K562 (cell line): ENCODE results near the gene FUT9. TPM values are rescaled to one million over a fixed set of nuclear protein-coding genes. Genes with fewer than 3 reads are reported as not detected.

Experiments
- ATAC-seq: fragments of 200-7000 bp; cut with Tn5 transposase; 3 replicates; pipeline ENCODE4 v1.9.1; 2020; ENCODE audit warnings: moderate library complexity
- BruUV-seq: library from RNA; stranded (reverse); fragments of 400-500 nt; replicated peaks from 2 replicates; lab custom pipeline; 2021; lab: Mats Ljungman, UMichigan
- CTCF ChIA-PET: fragments of 300-600 bp; formaldehyde crosslinking; extraction: SDS; loops from one replicate; lab custom pipeline; 2021; ENCODE audit warnings: low intra/inter-chr PET ratio; lab: Yijun Ruan, JAX
- POLR2A ChIA-PET: fragments of 300-600, 350-650 bp; sonication (Branson Sonifier 250); formaldehyde crosslinking; extraction: SDS; loops from one replicate; lab custom pipeline; 2021; ENCODE audit warnings: antibody characterized with exemption, inconsistent platforms; lab: Yijun Ruan, JAX
- DNase-seq, 4 experiments: peaks; one replicate each; pipeline versions ENCODE4 v3.0.0 to v3.0.0-alpha.2; 2011 to 2018; ENCODE audit warnings: low spot score in 3 of 4, mixed read lengths in 3 of 4; ENCODE audit errors: extremely low read depth in 1 of 4
- FAIRE-seq: peaks from 2 replicates; lab custom pipeline; 2011; peaks lifted over from hg19 to GRCh38; lab: Jason Lieb, UNC
- H2AFZ ChIP-seq: 2 replicates; pipeline ENCODE4 v1.6.0; 2011; ENCODE audit warnings: low read depth, low read length, control low read depth, inconsistent platforms
- H3K27ac ChIP-seq: fragments of 200-600 bp; 3 replicates; pipeline ENCODE4 v1.8.0; 2011; ENCODE audit warnings: low read depth, mild to moderate bottlenecking, control low read depth, inconsistent platforms, low read length, moderate library complexity, mixed read lengths; ENCODE audit errors: extremely low read depth
- H3K27me3 ChIP-seq, 2 experiments: fragments of 300-600 bp in 1 of 2; 2 replicates in 1 of 2; 3 replicates in 1 of 2; pipeline versions ENCODE4 v1.6.0 to v1.8.0; 2011; ENCODE audit warnings: inconsistent platforms in 2 of 2, low read length in 2 of 2, mild to moderate bottlenecking in 1 of 2, mixed read lengths in 1 of 2, moderate library complexity in 1 of 2; ENCODE audit not compliant: control insufficient read depth in 2 of 2, insufficient read depth in 2 of 2
- H3K36me3 ChIP-seq: fragments of 300-600 bp; 3 replicates; pipeline ENCODE4 v1.8.0; 2011; ENCODE audit warnings: mild to moderate bottlenecking, low read length, inconsistent platforms; ENCODE audit not compliant: control insufficient read depth, insufficient read depth
- H3K4me1 ChIP-seq, 2 experiments: fragments of 200-600 bp in 1 of 2; replicated peaks in 1 of 2; 2 replicates in 1 of 2; 3 replicates in 1 of 2; pipeline versions ENCODE4 v1.5.1 to v1.8.0; 2011; ENCODE audit warnings: inconsistent platforms in 2 of 2, low read length in 2 of 2, mild to moderate bottlenecking in 1 of 2, mixed read lengths in 1 of 2, moderate library complexity in 1 of 2; ENCODE audit not compliant: control insufficient read depth in 2 of 2, insufficient read depth in 2 of 2
- H3K4me2 ChIP-seq: 2 replicates; pipeline ENCODE4 v1.6.1; 2011; ENCODE audit warnings: low read length, control low read depth, inconsistent platforms, mixed read lengths; ENCODE audit not compliant: insufficient read depth
- H3K4me3 ChIP-seq: fragments of 200-600 bp; sonication (generic), shearing (Covaris generic); 2 replicates; pipeline ENCODE4 v1.5.1; 2016; ENCODE audit warnings: control low read depth, inconsistent platforms
- H3K79me2 ChIP-seq: fragments of 200-600 bp; 3 replicates; pipeline ENCODE4 v1.8.0; 2011; ENCODE audit warnings: low read length, inconsistent platforms; ENCODE audit not compliant: control insufficient read depth, insufficient read depth
- H3K9ac ChIP-seq, 2 experiments: 2 replicates each; pipeline versions ENCODE4 v1.6.0 to v1.6.1; 2011; ENCODE audit warnings: low read depth in 2 of 2, low read length in 2 of 2, control low read depth in 1 of 2, inconsistent platforms in 1 of 2, mild to moderate bottlenecking in 1 of 2, mixed read lengths in 1 of 2; ENCODE audit not compliant: insufficient read depth in 1 of 2
- H3K9me1 ChIP-seq: one replicate; pipeline ENCODE4 v1.6.0; 2011; ENCODE audit warnings: inconsistent platforms, mild to moderate bottlenecking, low read length, moderate library complexity; ENCODE audit not compliant: control insufficient read depth, insufficient read depth
- H3K9me3 ChIP-seq: replicated peaks from 2 replicates; pipeline ENCODE4 v1.5.1; 2011; ENCODE audit warnings: low read depth, low read length, inconsistent platforms; ENCODE audit not compliant: control insufficient read depth, insufficient read depth
- H4K20me1 ChIP-seq: replicated peaks from 2 replicates; pipeline ENCODE4 v1.6.1; 2011; ENCODE audit warnings: low read length, inconsistent platforms, mixed read lengths; ENCODE audit not compliant: control insufficient read depth, insufficient read depth
- ATF4 ChIP-seq: fragments of 450-650 bp; formaldehyde crosslinking; IDR thresholded peaks from 2 replicates; pipeline ENCODE4 v1.4.0; 2022; ENCODE audit warnings: mild to moderate bottlenecking, moderate library complexity
- EHMT2 ChIP-seq: fragments of 450-650 bp; IDR thresholded peaks from 2 replicates; pipeline ENCODE4 v1.6.1; 2018; ENCODE audit warnings: antibody characterized with exemption
- ERF ChIP-seq: fragments of 450-650 bp; formaldehyde crosslinking; IDR thresholded peaks from 2 replicates; pipeline ENCODE4 v1.4.0; 2020; ENCODE audit warnings: mild to moderate bottlenecking, mixed read lengths
- HBP1 ChIP-seq: fragments of 450-650 bp; formaldehyde crosslinking; IDR thresholded peaks from 2 replicates; pipeline ENCODE4 v1.4.0; 2022; ENCODE audit warnings: missing genetic modification characterization
- MLLT1 ChIP-seq, 2 experiments: fragments of 450-650 bp; IDR thresholded peaks; 2 replicates each; pipeline ENCODE4 v1.6.1; 2016
- MTF1 ChIP-seq: fragments of 250-450 bp; sonication (Bioruptor Pico); IDR thresholded peaks from 2 replicates; pipeline ENCODE4 v1.9.0; 2021; ENCODE audit warnings: moderate library complexity, mild to moderate bottlenecking, inconsistent platforms, borderline replicate concordance
- NFRKB ChIP-seq: fragments of 450-650 bp; IDR thresholded peaks from 2 replicates; pipeline ENCODE4 v1.6.1; 2016; ENCODE audit warnings: low read depth
- STAG1 ChIP-seq: sonication (generic); formaldehyde crosslinking; IDR thresholded peaks from 2 replicates; pipeline ENCODE4 v1.5.0; 2020; ENCODE audit warnings: missing genetic modification reagents, borderline replicate concordance
- WGBS: fragments of 100-300 bp; shearing (Covaris generic); methylation state at CpG from one replicate; pipeline ENCODE4 v1.1.6; 2016; ENCODE audit warnings: low coverage, mixed read lengths; ENCODE audit not compliant: insufficient coverage; ENCODE audit errors: missing lambda C conversion rate; 5-methylcytosine and 5-hydroxymethylcytosine counted together
- in situ Hi-C: fragments of 300-500 bp; cut with MboI; formaldehyde crosslinking; loops from 4 replicates; pipeline ENCODE4 v1.15.0; 2018; ENCODE audit warnings: inconsistent platforms, mixed read lengths
- intact Hi-C: fragments of 100-400 bp; cut with micrococcal nuclease; formaldehyde crosslinking; loops from 2 replicates; pipeline ENCODE4 v1.14.2; 2022
- polyA plus RNA-seq, 8 experiments: library from polyadenylated mRNA; depleted of rRNA in 4 of 8; stranded (reverse) in 5 of 8; unstranded in 3 of 8; fragments of >200 nt; fragmentation: Nextera tagmentation in 2 of 8; fragmentation: Illumina TruSeq in 1 of 8; extraction: Ambion mirVana in 2 of 8; extraction: Trizol in 1 of 8; gene quantifications; 2 replicates each; pipeline versions ENCODE4 v1.2.1 to v1.2.3, GENCODE V29; 2011 to 2014; ENCODE audit warnings: inconsistent platforms in 1 of 8, missing spikeins in 1 of 8
- total RNA-seq, 7 experiments: library from RNA; depleted of rRNA in 6 of 7; stranded (reverse); fragments of >200 nt in 6 of 7; fragmentation: Illumina TruSeq in 2 of 7; extraction: Trizol in 2 of 7; gene quantifications; 2 replicates each; pipeline versions ENCODE4 v1.2.1 to v1.2.3, GENCODE V29; 2011 to 2021; ENCODE audit warnings: low replicate concordance in 1 of 7

FUT9 gene
- total and polyA plus RNA-seq, 9 of the 15 experiments (the other 6 are each of a cell fraction or from before 2014, with no cell fraction given) = not detected

GRCh38 chr6:96211341-96211740 lies 195.6 kb downstream of the FUT9 start:
- CTCF ChIA-PET = no interaction called here
- Histone ChIP-seq H3K79me2 (no peaks in the 10 kb centered on the region), H3K9ac (no peak overlapping the region), H3K4me3 (no peak overlapping the region), H3K27ac (no peak overlapping the region), H3K4me2 (no peak overlapping the region), H2AFZ (no peak overlapping the region), H3K36me3 (no peaks in the 10 kb centered on the region), H4K20me1 (no peaks in the 10 kb centered on the region), H3K27me3 (no peaks in the 10 kb centered on the region), H3K9me3 (no peaks in the 10 kb centered on the region), H3K9me1 (no peaks in the 10 kb centered on the region), H3K4me1 (no peaks in the 10 kb centered on the region)
- TF ChIP-seq ATF4 (no peak), EHMT2 (no peak), MTF1 (no peak), ERF (CRISPR knock-in tag) (no peak), NFRKB (no peak), MLLT1 (IDR thresholded peaks at IDR 0.05) (no peak), HBP1 (CRISPR knock-in tag) (no peak), STAG1 (CRISPR knock-in tag) (no peak)
- no TSS peak for BruUV-seq
- in situ Hi-C loops = no loop called here
- POLR2A ChIA-PET = no interaction called here
- DNase-seq = no peak
- ATAC-seq = no peak
- FAIRE-seq = no peak
- intact Hi-C loops = no loop called here
- 0% methylated on average over 2 of the region's 2 CpGs for WGBS
